GM12878 (cell line): Measurements from ENCODE around the gene ATP13A2. TPM values are rescaled to one million over a fixed set of nuclear protein-coding genes. Genes with fewer than 3 reads are reported as not detected.

ENCODE experiments used
- ATAC-seq: fragments of 200-7000 bp; cut with Tn5 transposase; 3 replicates; pipeline ENCODE4 v1.9.1; 2020; ENCODE audit warnings: mild to moderate bottlenecking, moderate library complexity
- BruUV-seq: library from RNA; stranded (reverse); fragments of 400-500 nt; replicated peaks from 2 replicates; lab custom pipeline; 2021; lab: Mats Ljungman, UMichigan
- CTCF ChIA-PET: fragments of 300-600 bp; sonication (Branson Sonifier 250); formaldehyde crosslinking; extraction: SDS; loops from one replicate; lab custom pipeline; 2021; ENCODE audit warnings: inconsistent platforms; lab: Yijun Ruan, JAX
- POLR2A ChIA-PET: fragments of 350-600 bp; formaldehyde crosslinking; extraction: SDS; loops from one replicate; lab custom pipeline; 2021; ENCODE audit warnings: inconsistent platforms; lab: Charles Lee
- RAD21 ChIA-PET: fragments of 300-600 bp; sonication (Branson Sonifier 250); formaldehyde crosslinking; loops from one replicate; lab custom pipeline; 2023; ENCODE audit warnings: antibody characterized with exemption; ENCODE audit not compliant: unreplicated experiment; lab: Charles Lee
- SMC1A ChIA-PET: fragments of 300-600 bp; sonication (Branson Sonifier 250); formaldehyde crosslinking; loops from one replicate; lab custom pipeline; 2023; ENCODE audit not compliant: unreplicated experiment, uncharacterized antibody; lab: Charles Lee
- DNase-seq: peaks from one replicate; pipeline ENCODE4 v3.0.0-alpha.2; 2011; ENCODE audit warnings: low read depth, low spot score
- FAIRE-seq: peaks from 3 replicates; lab custom pipeline; 2011; peaks lifted over from hg19 to GRCh38; lab: Jason Lieb, UNC
- H2AFZ ChIP-seq: 2 replicates; pipeline ENCODE4 v1.6.0; 2011; ENCODE audit warnings: low read depth, low read length, control low read depth; ENCODE audit not compliant: control insufficient read depth
- H3K27ac ChIP-seq: 2 replicates; pipeline ENCODE4 v1.5.1; 2011; ENCODE audit warnings: control low read depth; ENCODE audit not compliant: control insufficient read depth, insufficient read depth
- H3K27me3 ChIP-seq, 2 experiments: replicated peaks in 1 of 2; 2 replicates each; pipeline versions ENCODE4 v1.6.0 to v1.6.1; 2011; ENCODE audit warnings: low read length in 1 of 2; ENCODE audit not compliant: control insufficient read depth in 2 of 2, insufficient read depth in 2 of 2
- H3K36me3 ChIP-seq, 2 experiments: 2 replicates each; pipeline ENCODE4 v1.5.1; 2011; ENCODE audit warnings: low read length in 1 of 2; ENCODE audit not compliant: control insufficient read depth in 2 of 2, insufficient read depth in 2 of 2
- H3K4me1 ChIP-seq: 2 replicates; pipeline ENCODE4 v1.6.1; 2011; ENCODE audit warnings: mild to moderate bottlenecking, low read length, moderate library complexity, mixed read lengths; ENCODE audit not compliant: control insufficient read depth, insufficient read depth
- H3K4me2 ChIP-seq: 2 replicates; pipeline ENCODE4 v1.6.0; 2011; ENCODE audit warnings: control low read depth; ENCODE audit not compliant: control insufficient read depth, insufficient read depth
- H3K4me3 ChIP-seq: fragments of 200-600 bp; sonication (generic); 2 replicates; pipeline ENCODE4 v1.5.1; 2016
- H3K79me2 ChIP-seq: 2 replicates; pipeline ENCODE4 v1.6.0; 2011; ENCODE audit warnings: low read length; ENCODE audit not compliant: control insufficient read depth, insufficient read depth
- H3K9ac ChIP-seq: 2 replicates; pipeline ENCODE4 v1.8.0; 2011; ENCODE audit warnings: low read length, control low read depth, mixed read lengths; ENCODE audit not compliant: control insufficient read depth, insufficient read depth
- H3K9me3 ChIP-seq: replicated peaks from 3 replicates; pipeline ENCODE4 v1.5.1; 2011; ENCODE audit warnings: mild to moderate bottlenecking, low read length; ENCODE audit not compliant: control insufficient read depth, insufficient read depth
- H4K20me1 ChIP-seq: 2 replicates; pipeline ENCODE4 v1.6.0; 2011; ENCODE audit not compliant: control insufficient read depth, insufficient read depth
- EED ChIP-seq: sonication (generic); IDR thresholded peaks from 2 replicates; pipeline ENCODE4 v1.6.1; 2016; ENCODE audit warnings: antibody characterized with exemption, low read depth
- RCOR1 ChIP-seq: conservative IDR thresholded peaks from 2 replicates; pipeline ENCODE4 v1.6.1; 2012; ENCODE audit warnings: low read depth, low read length, improper control_type of control experiment
- SUZ12 ChIP-seq: fragments of 200-600 bp; sonication (generic); IDR thresholded peaks from one replicate; pipeline ENCODE4 v1.6.1; 2018; ENCODE audit warnings: antibody characterized with exemption, mild to moderate bottlenecking; ENCODE audit not compliant: unreplicated experiment
- TCF12 ChIP-seq: IDR thresholded peaks from 2 replicates; pipeline ENCODE4 v1.6.1; 2011; ENCODE audit warnings: low read depth, mild to moderate bottlenecking, low read length
- ZNF384 ChIP-seq: IDR thresholded peaks from 2 replicates; pipeline ENCODE4 v1.6.1; 2012; ENCODE audit warnings: low read depth, mild to moderate bottlenecking, low read length, improper control_type of control experiment, borderline replicate concordance
- WGBS: methylation state at CpG from one replicate; pipeline ENCODE4 v1.1.6; 2016; ENCODE audit warnings: low lambda C conversion rate; ENCODE audit not compliant: insufficient replicate concordance, insufficient coverage; ENCODE audit errors: missing lambda C conversion rate; 5-methylcytosine and 5-hydroxymethylcytosine counted together
- in situ Hi-C: fragments of 300-500 bp; cut with MboI; formaldehyde crosslinking; loops from 9 replicates; pipeline ENCODE4 v1.14.3; 2018; ENCODE audit warnings: mixed read lengths
- intact Hi-C: fragments of 100-400 bp; cut with micrococcal nuclease; formaldehyde crosslinking; loops from one replicate; pipeline ENCODE4 v1.14.2; 2022; ENCODE audit not compliant: unreplicated experiment
- polyA plus RNA-seq, 11 experiments: library from polyadenylated mRNA; depleted of rRNA in 4 of 11; unstranded in 6 of 11; stranded (reverse) in 5 of 11; fragments of >200 nt; fragmentation: Nextera tagmentation in 4 of 11; fragmentation: Illumina TruSeq in 1 of 11; extraction: Ambion mirVana in 4 of 11; extraction: Trizol in 1 of 11; gene quantifications; 1 replicate in 1 of 11; 2 replicates in 10 of 11; pipeline versions ENCODE4 v1.2.1 to v1.2.3, GENCODE V29; 2011 to 2016; ENCODE audit warnings: inconsistent platforms in 2 of 11, missing spikeins in 2 of 11, low read depth in 1 of 11
- total RNA-seq, 4 experiments: library from RNA; depleted of rRNA in 3 of 4; stranded (reverse); fragments of >200 nt in 3 of 4; fragmentation: Illumina TruSeq in 1 of 4; extraction: Trizol in 1 of 4; gene quantifications; 2 replicates each; pipeline versions ENCODE4 v1.2.1 to v1.2.3, GENCODE V29; 2013 to 2021
- TF ChIP-seq, protein P1 (sequence below): IDR thresholded peaks from 2 replicates; pipeline ENCODE4 v1.6.1; 2011; ENCODE audit warnings: borderline replicate concordance, low read depth, mild to moderate bottlenecking, moderate library complexity, mixed read lengths, low read length; ENCODE audit not compliant: insufficient read depth; ENCODE audit errors: extremely low read length
- TF ChIP-seq, protein P2 (sequence below): fragments of 450-650 bp; formaldehyde crosslinking; IDR thresholded peaks from 2 replicates; pipeline ENCODE4 v1.5.0; 2022; ENCODE audit warnings: mild to moderate bottlenecking, missing genetic modification characterization
- TF ChIP-seq, protein P3 (sequence below): IDR thresholded peaks from 2 replicates; pipeline ENCODE4 v1.6.1; 2012; ENCODE audit warnings: improper control_type of control experiment, low read depth, low read length; ENCODE audit not compliant: insufficient replicate concordance
- TF ChIP-seq, protein P4 (sequence below): fragments of 450-650 bp; IDR thresholded peaks from 2 replicates; pipeline ENCODE4 v1.6.1; 2016; ENCODE audit warnings: mild to moderate bottlenecking

The ATP13A2 gene
- total and polyA plus RNA-seq, 10 of the 15 experiments (the other 5 are each of a cell fraction or from before 2014, with no cell fraction given), result 0.24 to 30.5 (median 8.0) TPM

DNA sequence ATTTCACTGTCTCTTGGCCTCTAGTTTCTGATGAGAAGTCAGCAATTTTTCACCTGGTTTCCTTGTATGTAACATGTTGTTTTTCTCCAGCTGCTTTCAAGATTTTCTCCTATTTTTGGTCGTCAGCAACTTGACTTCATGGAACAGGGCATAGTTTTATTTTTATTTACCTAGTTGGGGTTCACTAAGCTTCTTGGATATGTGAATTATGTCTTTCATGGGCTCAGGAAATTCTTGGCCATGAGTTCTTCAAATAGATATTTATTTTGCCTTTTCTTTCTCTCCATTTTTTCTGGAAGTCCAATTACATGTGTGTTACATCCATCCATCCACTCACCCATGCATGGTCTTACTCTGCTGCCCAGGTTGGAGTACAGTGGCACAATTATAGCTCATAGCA, 28.4 kb upstream of the ATP13A2 start:
- no peak overlapping the region for H3K4me3 ChIP-seq
- no peak overlapping the region for H3K9ac ChIP-seq
- no peak for ATAC-seq
- no peak for DNase-seq
- no peak overlapping the region for H2AFZ ChIP-seq
- TF ChIP-seq TCF12 (no peak), EED (no peak), RCOR1 (no peak), ZNF384 (no peak), SUZ12 (no peak)
- TF ChIP-seq, protein P1, sequence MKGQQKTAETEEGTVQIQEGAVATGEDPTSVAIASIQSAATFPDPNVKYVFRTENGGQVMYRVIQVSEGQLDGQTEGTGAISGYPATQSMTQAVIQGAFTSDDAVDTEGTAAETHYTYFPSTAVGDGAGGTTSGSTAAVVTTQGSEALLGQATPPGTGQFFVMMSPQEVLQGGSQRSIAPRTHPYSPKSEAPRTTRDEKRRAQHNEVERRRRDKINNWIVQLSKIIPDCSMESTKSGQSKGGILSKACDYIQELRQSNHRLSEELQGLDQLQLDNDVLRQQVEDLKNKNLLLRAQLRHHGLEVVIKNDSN, result no peak
- TF ChIP-seq, protein P2, sequence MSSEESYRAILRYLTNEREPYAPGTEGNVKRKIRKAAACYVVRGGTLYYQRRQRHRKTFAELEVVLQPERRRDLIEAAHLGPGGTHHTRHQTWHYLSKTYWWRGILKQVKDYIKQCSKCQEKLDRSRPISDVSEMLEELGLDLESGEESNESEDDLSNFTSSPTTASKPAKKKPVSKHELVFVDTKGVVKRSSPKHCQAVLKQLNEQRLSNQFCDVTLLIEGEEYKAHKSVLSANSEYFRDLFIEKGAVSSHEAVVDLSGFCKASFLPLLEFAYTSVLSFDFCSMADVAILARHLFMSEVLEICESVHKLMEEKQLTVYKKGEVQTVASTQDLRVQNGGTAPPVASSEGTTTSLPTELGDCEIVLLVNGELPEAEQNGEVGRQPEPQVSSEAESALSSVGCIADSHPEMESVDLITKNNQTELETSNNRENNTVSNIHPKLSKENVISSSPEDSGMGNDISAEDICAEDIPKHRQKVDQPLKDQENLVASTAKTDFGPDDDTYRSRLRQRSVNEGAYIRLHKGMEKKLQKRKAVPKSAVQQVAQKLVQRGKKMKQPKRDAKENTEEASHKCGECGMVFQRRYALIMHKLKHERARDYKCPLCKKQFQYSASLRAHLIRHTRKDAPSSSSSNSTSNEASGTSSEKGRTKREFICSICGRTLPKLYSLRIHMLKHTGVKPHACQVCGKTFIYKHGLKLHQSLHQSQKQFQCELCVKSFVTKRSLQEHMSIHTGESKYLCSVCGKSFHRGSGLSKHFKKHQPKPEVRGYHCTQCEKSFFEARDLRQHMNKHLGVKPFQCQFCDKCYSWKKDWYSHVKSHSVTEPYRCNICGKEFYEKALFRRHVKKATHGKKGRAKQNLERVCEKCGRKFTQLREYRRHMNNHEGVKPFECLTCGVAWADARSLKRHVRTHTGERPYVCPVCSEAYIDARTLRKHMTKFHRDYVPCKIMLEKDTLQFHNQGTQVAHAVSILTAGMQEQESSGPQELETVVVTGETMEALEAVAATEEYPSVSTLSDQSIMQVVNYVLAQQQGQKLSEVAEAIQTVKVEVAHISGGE (CRISPR knock-in tag), result no peak
- TF ChIP-seq, protein P3, sequence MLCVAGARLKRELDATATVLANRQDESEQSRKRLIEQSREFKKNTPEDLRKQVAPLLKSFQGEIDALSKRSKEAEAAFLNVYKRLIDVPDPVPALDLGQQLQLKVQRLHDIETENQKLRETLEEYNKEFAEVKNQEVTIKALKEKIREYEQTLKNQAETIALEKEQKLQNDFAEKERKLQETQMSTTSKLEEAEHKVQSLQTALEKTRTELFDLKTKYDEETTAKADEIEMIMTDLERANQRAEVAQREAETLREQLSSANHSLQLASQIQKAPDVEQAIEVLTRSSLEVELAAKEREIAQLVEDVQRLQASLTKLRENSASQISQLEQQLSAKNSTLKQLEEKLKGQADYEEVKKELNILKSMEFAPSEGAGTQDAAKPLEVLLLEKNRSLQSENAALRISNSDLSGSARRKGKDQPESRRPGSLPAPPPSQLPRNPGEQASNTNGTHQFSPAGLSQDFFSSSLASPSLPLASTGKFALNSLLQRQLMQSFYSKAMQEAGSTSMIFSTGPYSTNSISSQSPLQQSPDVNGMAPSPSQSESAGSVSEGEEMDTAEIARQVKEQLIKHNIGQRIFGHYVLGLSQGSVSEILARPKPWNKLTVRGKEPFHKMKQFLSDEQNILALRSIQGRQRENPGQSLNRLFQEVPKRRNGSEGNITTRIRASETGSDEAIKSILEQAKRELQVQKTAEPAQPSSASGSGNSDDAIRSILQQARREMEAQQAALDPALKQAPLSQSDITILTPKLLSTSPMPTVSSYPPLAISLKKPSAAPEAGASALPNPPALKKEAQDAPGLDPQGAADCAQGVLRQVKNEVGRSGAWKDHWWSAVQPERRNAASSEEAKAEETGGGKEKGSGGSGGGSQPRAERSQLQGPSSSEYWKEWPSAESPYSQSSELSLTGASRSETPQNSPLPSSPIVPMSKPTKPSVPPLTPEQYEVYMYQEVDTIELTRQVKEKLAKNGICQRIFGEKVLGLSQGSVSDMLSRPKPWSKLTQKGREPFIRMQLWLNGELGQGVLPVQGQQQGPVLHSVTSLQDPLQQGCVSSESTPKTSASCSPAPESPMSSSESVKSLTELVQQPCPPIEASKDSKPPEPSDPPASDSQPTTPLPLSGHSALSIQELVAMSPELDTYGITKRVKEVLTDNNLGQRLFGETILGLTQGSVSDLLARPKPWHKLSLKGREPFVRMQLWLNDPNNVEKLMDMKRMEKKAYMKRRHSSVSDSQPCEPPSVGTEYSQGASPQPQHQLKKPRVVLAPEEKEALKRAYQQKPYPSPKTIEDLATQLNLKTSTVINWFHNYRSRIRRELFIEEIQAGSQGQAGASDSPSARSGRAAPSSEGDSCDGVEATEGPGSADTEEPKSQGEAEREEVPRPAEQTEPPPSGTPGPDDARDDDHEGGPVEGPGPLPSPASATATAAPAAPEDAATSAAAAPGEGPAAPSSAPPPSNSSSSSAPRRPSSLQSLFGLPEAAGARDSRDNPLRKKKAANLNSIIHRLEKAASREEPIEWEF, result no peak
- TF ChIP-seq, protein P4, sequence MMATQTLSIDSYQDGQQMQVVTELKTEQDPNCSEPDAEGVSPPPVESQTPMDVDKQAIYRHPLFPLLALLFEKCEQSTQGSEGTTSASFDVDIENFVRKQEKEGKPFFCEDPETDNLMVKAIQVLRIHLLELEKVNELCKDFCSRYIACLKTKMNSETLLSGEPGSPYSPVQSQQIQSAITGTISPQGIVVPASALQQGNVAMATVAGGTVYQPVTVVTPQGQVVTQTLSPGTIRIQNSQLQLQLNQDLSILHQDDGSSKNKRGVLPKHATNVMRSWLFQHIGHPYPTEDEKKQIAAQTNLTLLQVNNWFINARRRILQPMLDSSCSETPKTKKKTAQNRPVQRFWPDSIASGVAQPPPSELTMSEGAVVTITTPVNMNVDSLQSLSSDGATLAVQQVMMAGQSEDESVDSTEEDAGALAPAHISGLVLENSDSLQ, result no peak
- H3K9me3 ChIP-seq, result no peaks in the 10 kb centered on the region
- no peak for FAIRE-seq
- H3K36me3 ChIP-seq, result peaks cover 2 to 24% of the 10 kb centered on the region in 2 experiments
- H4K20me1 ChIP-seq, result no peaks in the 10 kb centered on the region
- no peaks in the 10 kb centered on the region for H3K27me3 ChIP-seq
- BruUV-seq, result no TSS peak
- SMC1A ChIA-PET, result no interaction called here
- no peaks in the 10 kb centered on the region for H3K79me2 ChIP-seq
- 0% methylated on average over 1 of the region's 1 CpG for WGBS
- CTCF ChIA-PET, result interaction anchor here (0.5 to 2.1 kb wide), 4 partner anchors 18 to 89 kb away, joined by 3 to 5 read pairs (median 3); no protein-coding TSS in a partner anchor
- RAD21 ChIA-PET, result interaction anchor here (1.3 kb wide), 1 partner anchor 419 kb away, joined by 3 read pairs; no protein-coding TSS in a partner anchor
- no peak overlapping the region for H3K4me2 ChIP-seq
- H3K4me1 ChIP-seq, result no peaks in the 10 kb centered on the region
- POLR2A ChIA-PET, result no interaction called here
- intact Hi-C loops (no loop called here), in situ Hi-C loops (no loop called here)
- no peak overlapping the region for H3K27ac ChIP-seq
